Hematopoietic multipotent progenitor cell (in vitro differentiated cells): Measurements from ENCODE around the gene AP3S1. TPM values are rescaled to one million over a fixed set of nuclear protein-coding genes. Genes with fewer than 3 reads are reported as not detected.
A peak's percentile ranks its signal among the peaks of the same experiment; 100 is the strongest.
"Not testable (repeated sequence)": the region's sequence is repeated elsewhere in the genome, so short reads cannot be mapped to it uniquely, and the experiment has no call there.

Experiments used
- DNase-seq, 3 donors: peaks; one replicate each; pipeline ENCODE4 v3.0.0-alpha.2; 2011 to 2015; ENCODE audit warnings: low read depth in 2 of 3, low spot score in 2 of 3
- total RNA-seq: library from RNA; depleted of rRNA; stranded (reverse); fragments of >200 nt; gene quantifications from one replicate; pipeline ENCODE4 v1.2.3, GENCODE V29; 2012

The AP3S1 gene
- total RNA-seq = 12.1 TPM

GRCh38 chr5:115841382-115842088 is at the start of gene AP3S1, which contains the start of gene ATG12:
Gene AP3S1, plus strand, starts transcription at chr5:115841935. Its CDS starts 103 bp downstream, at chr5:115842038.
Gene ATG12, minus strand, starts transcription at chr5:115841565. Its CDS starts 13 bp downstream, at chr5:115841552.
- DNase-seq = peak; percentile 87 to 97 (median 94)

GRCh38 chr5:115795700-115796099 is 46.0 kb upstream of the AP3S1 start:
- DNase-seq = no peak

- no peak for DNase-seq
These were observed 45.1 kb upstream of the AP3S1 start for GRCh38 chr5:115796656-115797055.

- no peak for DNase-seq
These were observed 43.5 kb upstream of the AP3S1 start for GRCh38 chr5:115798252-115798651.

- DNase-seq = no peak
These were observed 41.6 kb upstream of the AP3S1 start for GRCh38 chr5:115800108-115800507.

GRCh38 chr5:115801152-115801551 is 40.6 kb upstream of the AP3S1 start:
- DNase-seq = no peak

- no peak for DNase-seq
These were observed 39.8 kb upstream of the AP3S1 start for GRCh38 chr5:115801984-115802383.

- no peak for DNase-seq
These were observed 34.6 kb upstream of the AP3S1 start for GRCh38 chr5:115806986-115807653.

- no peak for DNase-seq
These were observed 34.1 kb upstream of the AP3S1 start for GRCh38 chr5:115807654-115808052.

GRCh38 chr5:115808066-115808465 is 33.7 kb upstream of the AP3S1 start:
- not testable (repeated sequence) for DNase-seq

- no peak for DNase-seq
These were observed 31.8 kb upstream of the AP3S1 start for GRCh38 chr5:115809946-115810345.

- DNase-seq = no peak
These were observed 31.0 kb upstream of the AP3S1 start for GRCh38 chr5:115810761-115811160.

GRCh38 chr5:115811406-115811805 is 30.3 kb upstream of the AP3S1 start:
- DNase-seq = no peak

- no peak for DNase-seq
These were observed 29.4 kb upstream of the AP3S1 start for GRCh38 chr5:115812372-115812771.

- DNase-seq = no peak
These were observed 28.0 kb upstream of the AP3S1 start for GRCh38 chr5:115813719-115814118.

GRCh38 chr5:115815006-115815692 is 26.6 kb upstream of the AP3S1 start:
- DNase-seq = peak in 1 of 3 donors; percentile 19

GRCh38 chr5:115815693-115816225 is 26.0 kb upstream of the AP3S1 start:
- no peak for DNase-seq

- peak in 2 of 3 donors; percentile 42 to 58 for DNase-seq
These were observed 25.3 kb upstream of the AP3S1 start, which contains the start of gene CDO1 for GRCh38 chr5:115816226-115817081. Gene CDO1, minus strand, starts transcription at chr5:115816659. Its CDS starts 262 bp downstream, at chr5:115816397.

- no peak for DNase-seq
These were observed 24.3 kb upstream of the AP3S1 start for GRCh38 chr5:115817386-115817785.

- no peak for DNase-seq
These were observed 22.9 kb upstream of the AP3S1 start for GRCh38 chr5:115818821-115819220.
